ENCODE data around the gene SORCS1.

DNA sequence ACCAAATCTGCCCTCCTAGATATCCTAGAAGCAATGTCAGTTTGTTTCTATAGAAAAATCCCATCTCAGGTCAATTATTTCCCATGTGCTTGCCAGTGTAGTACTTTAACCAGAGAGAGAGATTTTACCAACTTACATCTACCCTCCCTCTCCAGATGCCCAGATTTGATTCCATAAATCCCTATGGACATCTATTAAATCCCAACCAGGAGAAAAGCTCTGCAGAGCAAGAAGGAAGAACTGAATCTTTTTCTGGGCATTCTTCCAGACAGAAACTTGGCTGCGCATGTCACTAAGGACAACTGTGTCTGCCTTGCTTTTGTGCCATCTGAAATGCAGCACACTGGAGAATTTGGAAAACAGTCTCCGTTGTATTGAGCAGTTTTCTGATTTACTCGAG lies 597.6 kb downstream of the SORCS1 start:
- TF ChIP-seq, protein P1, sequence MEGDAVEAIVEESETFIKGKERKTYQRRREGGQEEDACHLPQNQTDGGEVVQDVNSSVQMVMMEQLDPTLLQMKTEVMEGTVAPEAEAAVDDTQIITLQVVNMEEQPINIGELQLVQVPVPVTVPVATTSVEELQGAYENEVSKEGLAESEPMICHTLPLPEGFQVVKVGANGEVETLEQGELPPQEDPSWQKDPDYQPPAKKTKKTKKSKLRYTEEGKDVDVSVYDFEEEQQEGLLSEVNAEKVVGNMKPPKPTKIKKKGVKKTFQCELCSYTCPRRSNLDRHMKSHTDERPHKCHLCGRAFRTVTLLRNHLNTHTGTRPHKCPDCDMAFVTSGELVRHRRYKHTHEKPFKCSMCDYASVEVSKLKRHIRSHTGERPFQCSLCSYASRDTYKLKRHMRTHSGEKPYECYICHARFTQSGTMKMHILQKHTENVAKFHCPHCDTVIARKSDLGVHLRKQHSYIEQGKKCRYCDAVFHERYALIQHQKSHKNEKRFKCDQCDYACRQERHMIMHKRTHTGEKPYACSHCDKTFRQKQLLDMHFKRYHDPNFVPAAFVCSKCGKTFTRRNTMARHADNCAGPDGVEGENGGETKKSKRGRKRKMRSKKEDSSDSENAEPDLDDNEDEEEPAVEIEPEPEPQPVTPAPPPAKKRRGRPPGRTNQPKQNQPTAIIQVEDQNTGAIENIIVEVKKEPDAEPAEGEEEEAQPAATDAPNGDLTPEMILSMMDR (IDR thresholded peaks at IDR 0.05; ENCODE audit: insufficient read depth, low read depth, low read length), result no peak
- TF ChIP-seq EZH2 (IDR thresholded peaks at IDR 0.05; ENCODE audit: insufficient read depth, low read length), result no peak
